Osteocyte (in vitro differentiated cells): ENCODE data around the gene SLC1A2. TPM values are rescaled to one million over a fixed set of nuclear protein-coding genes. Genes with fewer than 3 reads are reported as not detected.

Source experiments
- DNase-seq: peaks from one replicate; pipeline ENCODE4 v3.0.0; 2021; ENCODE audit warnings: mixed read lengths; ENCODE audit not compliant: unreplicated experiment; ENCODE audit errors: extremely low spot score
- H3K27ac Mint-ChIP-seq: one replicate; pipeline ENCODE4 v1.8.0; 2021; ENCODE audit warnings: mild to moderate bottlenecking, mixed read lengths; ENCODE audit not compliant: unreplicated experiment
- H3K27me3 Mint-ChIP-seq: one replicate; pipeline ENCODE4 v1.8.0; 2021; ENCODE audit warnings: mixed read lengths; ENCODE audit not compliant: unreplicated experiment
- H3K36me3 Mint-ChIP-seq: one replicate; pipeline ENCODE4 v1.8.0; 2021; ENCODE audit warnings: mixed read lengths; ENCODE audit not compliant: unreplicated experiment
- H3K4me1 Mint-ChIP-seq: one replicate; pipeline ENCODE4 v1.8.0; 2021; ENCODE audit warnings: mixed read lengths; ENCODE audit not compliant: unreplicated experiment
- H3K4me3 Mint-ChIP-seq: one replicate; pipeline ENCODE4 v1.8.0; 2021; ENCODE audit warnings: mild to moderate bottlenecking, moderate library complexity, mixed read lengths; ENCODE audit not compliant: unreplicated experiment
- H3K9me3 Mint-ChIP-seq: one replicate; pipeline ENCODE4 v1.8.0; 2021; ENCODE audit warnings: mixed read lengths; ENCODE audit not compliant: unreplicated experiment
- total RNA-seq: library from RNA; stranded (reverse); gene quantifications from 2 replicates; pipeline ENCODE4 v1.2.1, GENCODE V29; 2021
- TF ChIP-seq, protein P1 (sequence below): fragments of 200-600 bp; sonication (generic); IDR thresholded peaks from 2 replicates; pipeline ENCODE4 v1.5.0; 2021; ENCODE audit warnings: antibody characterized with exemption, mild to moderate bottlenecking, moderate library complexity

SLC1A2 gene
- total RNA-seq, 1 donor from 2014 or later = 0.32 TPM

DNA sequence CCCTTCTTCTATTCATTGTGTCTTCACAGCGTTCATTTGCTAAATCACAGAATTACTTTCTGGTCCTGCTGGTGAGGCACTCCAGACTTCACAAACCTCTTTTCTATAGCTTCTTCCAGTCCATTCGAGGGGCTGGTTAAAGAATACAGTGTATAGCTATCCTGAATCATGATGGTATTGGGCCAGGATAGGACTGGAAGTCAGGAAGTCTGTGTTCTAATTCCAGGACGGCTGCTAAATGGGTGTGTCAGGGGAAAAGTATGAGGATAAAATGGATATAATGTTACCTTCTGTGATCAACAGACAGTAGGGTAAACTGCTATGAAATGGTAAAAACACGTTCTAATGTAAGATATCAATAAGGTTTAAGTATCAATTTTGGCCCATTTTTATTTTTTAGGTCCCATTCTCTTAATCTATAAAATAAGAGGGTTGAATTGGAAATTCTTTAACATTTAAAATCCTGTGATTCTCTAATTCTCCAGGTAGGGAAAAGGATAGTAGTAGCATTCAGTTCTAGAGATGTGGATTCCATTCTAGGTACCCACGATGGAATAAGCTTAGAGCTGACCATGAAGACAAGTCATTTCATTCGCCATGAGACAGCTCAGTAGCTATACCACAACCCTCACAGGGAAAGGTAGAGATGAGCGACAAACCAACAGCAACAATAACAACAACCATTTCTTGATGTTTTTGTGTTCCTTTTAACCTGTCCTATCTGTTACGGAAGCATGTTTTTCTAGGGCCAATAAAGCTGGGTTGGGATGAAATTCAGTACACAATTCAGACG is 96.1 kb downstream of the SLC1A2 start:
- Mint-ChIP-seq H3K4me1 (peaks cover 20% of the 10 kb centered on the region), H3K4me3 (no peak overlapping the region), H3K9me3 (no peaks in the 10 kb centered on the region), H3K27ac (no peak overlapping the region), H3K27me3 (no peaks in the 10 kb centered on the region), H3K36me3 (no peaks in the 10 kb centered on the region)
- DNase-seq = no peak
- TF ChIP-seq, protein P1, sequence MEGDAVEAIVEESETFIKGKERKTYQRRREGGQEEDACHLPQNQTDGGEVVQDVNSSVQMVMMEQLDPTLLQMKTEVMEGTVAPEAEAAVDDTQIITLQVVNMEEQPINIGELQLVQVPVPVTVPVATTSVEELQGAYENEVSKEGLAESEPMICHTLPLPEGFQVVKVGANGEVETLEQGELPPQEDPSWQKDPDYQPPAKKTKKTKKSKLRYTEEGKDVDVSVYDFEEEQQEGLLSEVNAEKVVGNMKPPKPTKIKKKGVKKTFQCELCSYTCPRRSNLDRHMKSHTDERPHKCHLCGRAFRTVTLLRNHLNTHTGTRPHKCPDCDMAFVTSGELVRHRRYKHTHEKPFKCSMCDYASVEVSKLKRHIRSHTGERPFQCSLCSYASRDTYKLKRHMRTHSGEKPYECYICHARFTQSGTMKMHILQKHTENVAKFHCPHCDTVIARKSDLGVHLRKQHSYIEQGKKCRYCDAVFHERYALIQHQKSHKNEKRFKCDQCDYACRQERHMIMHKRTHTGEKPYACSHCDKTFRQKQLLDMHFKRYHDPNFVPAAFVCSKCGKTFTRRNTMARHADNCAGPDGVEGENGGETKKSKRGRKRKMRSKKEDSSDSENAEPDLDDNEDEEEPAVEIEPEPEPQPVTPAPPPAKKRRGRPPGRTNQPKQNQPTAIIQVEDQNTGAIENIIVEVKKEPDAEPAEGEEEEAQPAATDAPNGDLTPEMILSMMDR = no peak

DNA sequence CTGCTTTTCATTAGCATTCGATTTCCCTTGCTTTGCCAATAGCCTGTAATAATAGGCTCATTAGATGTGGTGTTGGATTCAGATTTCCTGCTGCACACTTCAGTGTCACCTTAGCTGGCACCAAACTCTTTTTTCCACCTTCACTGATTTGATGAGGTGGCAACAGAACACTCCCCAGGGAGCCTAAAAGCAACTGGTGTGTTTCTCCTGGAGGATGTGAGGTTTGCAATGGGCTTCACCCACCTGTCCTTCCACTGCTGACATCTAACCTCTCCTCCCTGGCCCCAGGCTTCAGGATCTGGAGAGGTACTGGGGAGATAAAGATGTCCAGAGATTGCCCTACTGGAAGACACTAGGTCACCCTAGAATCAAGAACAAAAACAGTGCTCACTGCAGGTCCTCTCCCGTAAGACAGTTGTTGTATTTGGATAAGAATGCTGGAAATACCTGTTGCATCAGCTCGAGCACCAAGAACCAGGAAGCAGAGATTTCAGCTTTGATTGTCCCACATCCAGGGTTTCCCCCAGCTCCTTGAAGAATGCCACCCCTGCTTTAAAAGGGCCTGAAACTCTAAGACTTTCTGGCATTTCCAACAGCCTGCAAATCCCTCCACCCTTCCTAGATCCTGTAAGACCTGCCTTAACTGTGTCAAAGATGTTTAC is 96.9 kb downstream of the SLC1A2 start:
- H3K9me3 Mint-ChIP-seq = no peaks in the 10 kb centered on the region
- no peaks in the 10 kb centered on the region for H3K27me3 Mint-ChIP-seq
- no peak for DNase-seq
- TF ChIP-seq, protein P1 = no peak
- peaks cover 20% of the 10 kb centered on the region for H3K4me1 Mint-ChIP-seq
- H3K4me3 Mint-ChIP-seq = no peak overlapping the region
- H3K27ac Mint-ChIP-seq = no peak overlapping the region
- H3K36me3 Mint-ChIP-seq = no peaks in the 10 kb centered on the region

DNA sequence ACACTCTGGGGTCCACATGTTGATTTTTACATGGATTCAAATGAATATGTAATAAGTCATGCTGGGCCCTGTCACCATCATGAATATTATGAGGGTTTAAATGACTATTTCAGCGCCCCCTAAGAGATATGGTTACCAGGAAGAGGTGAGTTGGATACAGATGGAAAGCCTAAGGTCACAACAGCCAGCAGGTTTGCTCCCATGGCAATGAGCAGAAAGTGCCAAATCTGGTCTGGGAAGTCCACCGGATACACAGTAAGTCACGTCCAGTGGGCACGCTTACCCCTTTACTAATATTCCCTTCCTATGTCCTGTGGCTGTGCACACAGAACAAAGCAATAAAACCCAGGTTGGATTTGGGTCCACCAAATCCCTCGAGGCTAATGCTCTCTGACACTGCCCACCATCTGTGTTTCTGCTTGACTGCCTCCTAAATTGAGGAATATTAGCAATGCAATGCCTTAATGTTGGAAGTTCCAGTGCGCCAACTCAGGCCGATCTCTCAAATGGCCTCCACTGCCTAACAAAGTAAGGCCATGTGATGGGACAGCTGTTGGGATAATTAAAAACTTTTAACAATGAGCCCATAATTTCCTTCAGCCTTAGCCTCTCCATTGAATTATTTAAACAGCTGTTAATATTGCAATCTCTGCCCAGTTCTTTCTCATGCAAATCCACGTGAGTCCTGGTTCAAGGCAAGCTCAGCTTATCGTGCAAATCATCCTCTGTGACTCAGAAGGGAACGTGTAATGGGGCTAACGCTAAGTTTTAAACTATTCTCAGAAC is 97.6 kb downstream of the SLC1A2 start:
- TF ChIP-seq, protein P1 = no peak
- Mint-ChIP-seq H3K4me1 (peaks cover 20% of the 10 kb centered on the region), H3K27ac (no peak overlapping the region)

DNA sequence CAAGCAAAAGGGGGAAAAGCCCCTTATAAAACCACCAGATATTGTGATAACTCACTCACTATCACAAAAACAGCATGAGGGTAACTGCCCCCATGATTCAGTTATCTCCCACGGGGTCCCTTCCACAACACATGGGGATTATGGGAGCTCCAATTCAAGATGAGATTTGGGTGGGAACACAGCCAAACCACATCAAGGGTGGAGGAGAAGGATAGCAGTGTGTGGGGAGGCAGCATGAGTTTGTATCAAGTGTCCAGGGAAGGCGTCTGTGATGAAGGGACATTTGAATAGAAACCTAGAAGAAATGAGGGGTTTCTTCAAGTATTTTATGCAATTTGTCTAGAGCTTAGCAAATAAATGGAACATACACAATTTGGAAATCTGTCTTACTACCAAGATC is 98.2 kb downstream of the SLC1A2 start:
- Mint-ChIP-seq H3K4me1 (peaks cover 20% of the 10 kb centered on the region), H3K4me3 (no peak overlapping the region), H3K27me3 (no peaks in the 10 kb centered on the region), H3K27ac (no peak overlapping the region), H3K36me3 (no peaks in the 10 kb centered on the region), H3K9me3 (no peaks in the 10 kb centered on the region)
- DNase-seq = no peak
- TF ChIP-seq, protein P1 = no peak

More for the DNA sequence above, 97.6 kb downstream of the SLC1A2 start:
- DNase-seq = no peak
- no peaks in the 10 kb centered on the region for H3K27me3 Mint-ChIP-seq
- no peaks in the 10 kb centered on the region for H3K9me3 Mint-ChIP-seq
- H3K36me3 Mint-ChIP-seq = no peaks in the 10 kb centered on the region
- no peak overlapping the region for H3K4me3 Mint-ChIP-seq
